Stimulated activated CD8-positive, alpha-beta memory T cell treated with anti-CD3 and anti-CD28 coated beads, Interleukin-15, amount 100 ng/mL, for 24 hours (primary cell): ENCODE results near the gene MCM3AP.

Experiments
- DNase-seq: peaks from one replicate; pipeline ENCODE4 v3.0.0-alpha.2; 2020; ENCODE audit warnings: low read depth

The MCM3AP gene

GRCh38 chr21:46269466-46269865 is 15.9 kb downstream of the MCM3AP start:
- no peak for DNase-seq

GRCh38 chr21:46268371-46268770 is 17.0 kb downstream of the MCM3AP start:
- no peak for DNase-seq

- no peak for DNase-seq
Measured at GRCh38 chr21:46266946-46267345, 18.5 kb downstream of the MCM3AP start.

- DNase-seq: no peak
Measured at GRCh38 chr21:46265736-46266525, 19.5 kb downstream of the MCM3AP start.

GRCh38 chr21:46264690-46265144 is 20.7 kb downstream of the MCM3AP start:
- no peak for DNase-seq

GRCh38 chr21:46264046-46264689 is 21.2 kb downstream of the MCM3AP start:
- DNase-seq: no peak

- no peak for DNase-seq
Measured at GRCh38 chr21:46256501-46256994, 28.9 kb downstream of the MCM3AP start.

- no peak for DNase-seq
Measured at GRCh38 chr21:46255758-46256337, 29.6 kb downstream of the MCM3AP start.

GRCh38 chr21:46255166-46255565 is 30.2 kb downstream of the MCM3AP start:
- no peak for DNase-seq

GRCh38 chr21:46254208-46254975 is 31.0 kb downstream of the MCM3AP start:
- DNase-seq: no peak

- DNase-seq: no peak
Measured at GRCh38 chr21:46253610-46254124, 31.7 kb downstream of the MCM3AP start.

GRCh38 chr21:46252840-46253239 is 32.6 kb downstream of the MCM3AP start:
- DNase-seq: no peak

- no peak for DNase-seq
Measured at GRCh38 chr21:46250146-46250725, 35.2 kb downstream of the MCM3AP start.

- DNase-seq: no peak
Measured at GRCh38 chr21:46248827-46249226, 36.6 kb downstream of the MCM3AP start.

GRCh38 chr21:46248422-46248782 is 37.0 kb downstream of the MCM3AP start:
- no peak for DNase-seq

GRCh38 chr21:46247699-46248421 is 37.6 kb downstream of the MCM3AP start:
- DNase-seq: no peak

- no peak for DNase-seq
Measured at GRCh38 chr21:46246345-46246744, 39.1 kb downstream of the MCM3AP start.

GRCh38 chr21:46245213-46245915 is 40.0 kb downstream of the MCM3AP start:
- no peak for DNase-seq

- DNase-seq: no peak
Measured at GRCh38 chr21:46244602-46245001, 40.8 kb downstream of the MCM3AP start.

- no peak for DNase-seq
Measured at GRCh38 chr21:46243960-46244361, 41.5 kb downstream of the MCM3AP start.
